Urothelium cell line (cell line): ENCODE data around the gene IFNA14.
"Not testable (repeated sequence)": the region's sequence is repeated elsewhere in the genome, so short reads cannot be mapped to it uniquely, and the experiment has no call there.

Experiments used
- DNase-seq: peaks from one replicate; pipeline ENCODE4 v3.0.0; 2011; ENCODE audit warnings: low spot score, mixed read lengths
- FAIRE-seq: peaks from 2 replicates; lab custom pipeline; 2011; peaks lifted over from hg19 to GRCh38; lab: Jason Lieb, UNC

The IFNA14 gene

DNA sequence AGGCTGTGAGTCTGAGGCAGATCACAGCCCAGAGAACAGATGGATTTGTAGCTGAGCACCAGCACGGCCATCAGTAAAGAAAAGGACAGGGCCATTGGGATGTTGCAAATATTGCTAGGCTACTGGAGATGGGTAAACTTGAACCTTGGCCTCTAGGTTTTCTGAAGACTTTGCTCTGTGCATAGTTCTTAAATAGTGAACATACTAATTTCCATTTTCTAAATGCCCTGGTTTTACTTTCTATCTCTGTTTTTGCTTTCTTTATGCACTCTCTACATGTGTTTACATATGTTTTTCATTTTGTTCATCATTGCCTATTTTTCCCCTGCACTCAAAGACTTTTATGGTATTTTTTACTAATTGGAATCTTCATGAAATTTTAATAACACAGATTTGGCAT is 22.6 kb downstream of the IFNA14 start, which contains the start of gene IFNA16:
IFNA16 (minus strand) TSS at position 101 of the 400 bp plus-strand sequence; CDS start at position 95, 6 bp downstream.
- DNase-seq, FAIRE-seq: not testable (repeated sequence)

DNA sequence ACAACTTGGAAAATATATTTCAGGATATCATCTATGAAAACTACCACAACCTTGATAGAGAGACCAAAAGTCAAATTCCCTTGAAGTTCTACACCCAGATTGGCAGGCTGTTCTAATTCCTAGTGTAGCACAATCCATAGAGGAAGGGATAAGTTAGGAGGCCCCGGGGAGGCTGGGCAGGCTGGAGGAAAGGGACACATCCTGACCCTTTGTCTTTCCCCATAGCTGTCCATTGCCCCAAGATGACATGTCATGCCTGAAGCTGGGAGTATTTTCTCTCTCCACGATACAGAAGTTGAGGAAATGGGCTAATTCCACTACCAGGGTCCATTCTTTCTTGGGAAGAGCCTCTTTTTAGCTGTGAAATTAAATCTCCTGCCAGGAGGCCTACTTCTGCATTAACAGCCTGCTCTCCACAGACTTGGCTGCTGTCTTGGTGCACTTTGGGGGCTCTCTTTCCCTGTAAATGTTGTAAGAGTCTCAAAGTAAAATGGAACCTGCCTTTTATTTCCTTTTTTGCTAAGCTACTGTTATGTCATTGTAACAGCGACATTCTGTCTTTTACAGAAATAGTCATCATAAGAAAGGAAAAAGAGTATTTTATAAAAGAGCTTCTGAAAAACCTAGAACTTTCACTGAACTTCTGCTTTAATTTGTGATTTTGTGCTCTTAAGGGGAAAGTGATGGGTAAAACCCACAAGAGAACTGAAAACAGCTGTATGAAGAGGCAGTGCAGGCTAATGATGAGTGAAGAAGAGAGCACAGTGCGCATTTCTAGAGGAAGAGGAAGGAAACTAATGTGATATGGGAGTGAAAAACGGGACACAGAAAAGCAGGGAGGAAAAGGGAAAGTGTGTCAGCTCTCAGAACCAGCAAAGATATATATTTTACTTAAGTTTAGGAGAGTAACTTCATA is 26.1 kb downstream of the IFNA14 start:
- FAIRE-seq: not testable (repeated sequence)
- DNase-seq: peak; percentile 3

DNA sequence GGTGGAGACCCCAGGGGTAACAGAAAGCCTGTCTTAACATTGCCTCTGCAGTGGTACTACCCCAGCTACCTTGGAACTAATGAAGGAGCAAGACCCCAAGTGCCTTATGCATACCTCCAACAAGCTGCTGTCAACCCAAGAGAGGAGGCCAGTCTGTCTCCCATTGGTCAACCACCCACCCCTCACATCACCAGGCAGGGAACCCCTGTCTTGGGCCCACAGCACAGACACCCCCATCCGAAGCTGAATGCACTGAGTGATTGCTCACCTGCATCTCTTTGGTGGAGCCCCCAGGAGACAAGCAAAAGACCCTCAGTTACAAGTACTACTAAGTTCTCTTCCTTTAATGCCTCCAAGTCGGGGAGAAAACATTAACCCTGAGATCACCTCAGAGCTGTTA is 27.6 kb downstream of the IFNA14 start:
- not testable (repeated sequence) for DNase-seq, FAIRE-seq

DNA sequence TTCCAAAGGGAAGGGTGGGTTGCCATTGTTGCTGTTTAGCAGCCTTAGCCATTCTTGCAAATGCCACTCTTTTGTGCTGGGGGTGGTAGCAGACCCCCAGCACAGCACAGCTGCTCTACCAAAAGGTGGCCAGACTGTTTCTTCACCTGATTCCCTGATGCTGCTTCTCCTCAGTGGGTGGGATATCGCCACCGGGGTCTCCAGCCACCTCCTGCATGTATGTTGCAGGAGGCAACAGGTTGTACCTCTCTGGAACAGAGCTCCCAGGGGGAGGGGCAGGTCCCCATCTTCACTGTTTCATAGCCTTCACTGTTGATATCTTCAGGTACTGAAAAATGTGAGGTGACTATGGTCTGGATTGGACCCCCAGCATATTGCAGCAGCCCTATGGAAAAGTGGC is 29.0 kb downstream of the IFNA14 start:
- DNase-seq, FAIRE-seq: not testable (repeated sequence)

- FAIRE-seq (no peak), DNase-seq (no peak)
These were observed 29.5 kb downstream of the IFNA14 start for GRCh38 chr9:21210311-21210710.

GRCh38 chr9:21207043-21207442 is 32.8 kb downstream of the IFNA14 start, which contains the start of gene IFNA10:
TSS of gene IFNA10 (minus strand) at chr9:21207143. CDS start at chr9:21207097, 46 bp downstream.
- DNase-seq, FAIRE-seq: not testable (repeated sequence)

- DNase-seq (no peak), FAIRE-seq (no peak)
These were observed 34.6 kb downstream of the IFNA14 start for GRCh38 chr9:21205204-21205603.

DNA sequence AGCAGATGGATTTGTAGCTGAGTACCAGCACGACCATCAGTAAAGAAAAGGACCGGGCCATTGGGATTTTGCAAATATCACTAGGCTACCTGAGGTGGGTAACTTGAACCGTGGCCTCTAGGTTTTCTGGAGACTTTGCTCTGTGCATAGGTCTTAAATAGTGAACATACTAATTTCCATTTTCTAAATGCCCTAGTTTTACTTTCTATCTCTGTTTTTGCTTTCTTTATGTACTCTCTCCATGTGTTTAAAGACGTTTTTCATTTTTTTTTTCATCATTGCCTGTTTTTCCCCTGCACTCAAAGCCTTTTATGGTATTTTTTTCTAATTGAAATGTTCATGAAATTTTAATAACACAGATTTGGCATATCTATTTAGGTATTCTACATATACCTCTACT is 37.7 kb downstream of the IFNA14 start, which contains the start of gene IFNA7:
IFNA7 (minus strand) TSS at position 101 of the 400 bp plus-strand sequence; CDS start at position 61, 40 bp downstream.
- DNase-seq, FAIRE-seq: not testable (repeated sequence)

DNA sequence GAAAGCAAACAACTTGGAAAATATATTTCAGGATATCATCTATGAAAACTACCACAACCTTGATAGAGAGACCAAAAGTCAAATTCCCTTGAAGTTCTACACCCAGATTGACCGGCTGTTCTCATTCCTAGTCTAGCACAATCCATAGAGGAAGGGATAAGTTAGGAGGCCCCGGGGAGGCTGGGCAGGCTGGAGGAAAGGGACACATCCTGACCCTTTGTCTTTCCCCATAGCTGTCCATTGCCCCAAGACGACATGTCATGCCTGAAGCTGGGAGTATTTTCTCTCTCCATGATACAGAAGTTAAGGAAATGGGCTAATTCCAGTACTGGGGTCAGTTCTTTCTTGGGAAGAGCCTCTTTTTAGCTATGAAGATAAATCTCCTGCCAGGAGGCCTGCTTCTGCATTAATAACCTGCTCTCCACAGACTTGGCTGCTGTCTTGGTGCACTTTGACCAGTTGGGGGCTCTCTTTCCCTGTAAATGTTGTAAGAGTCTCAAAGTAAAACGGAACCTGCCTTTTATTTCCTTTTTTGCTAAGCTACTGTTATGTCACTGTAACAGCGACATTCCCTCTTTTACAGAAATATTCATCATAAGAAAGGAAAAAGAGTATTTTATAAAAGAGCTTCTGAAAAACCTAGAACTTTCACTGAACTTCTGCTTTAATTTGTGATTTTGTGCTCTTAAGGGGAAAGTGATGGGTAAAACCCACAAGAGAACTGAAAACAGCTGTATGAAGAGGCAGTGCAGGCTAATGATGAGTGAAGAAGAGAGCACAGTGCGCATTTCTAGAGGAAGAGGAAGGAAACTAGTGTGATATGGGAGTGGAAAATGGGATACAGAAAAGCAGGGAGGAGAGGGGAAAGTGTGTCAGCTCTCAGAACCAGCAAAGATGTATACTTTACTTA is 44.7 kb downstream of the IFNA14 start:
- FAIRE-seq, DNase-seq: not testable (repeated sequence)
